SW480 (cell line): Measurements from ENCODE around the gene XAGE1A.
A peak's percentile ranks its signal among the peaks of the same experiment; 100 is the strongest.
"Not testable (repeated sequence)": the region's sequence is repeated elsewhere in the genome, so short reads cannot be mapped to it uniquely, and the experiment has no call there.

Experiments used
- DNase-seq: peaks from one replicate; pipeline ENCODE4 v3.0.0-alpha.2; 2016; ENCODE audit warnings: low spot score

XAGE1A gene

GRCh38 chrX:52495545-52496418 is at the start of gene XAGE1A:
XAGE1A (plus strand) TSS chrX:52495808; CDS start chrX:52497362, 1,554 bp downstream.
- not testable (repeated sequence) for DNase-seq

GRCh38 chrX:52452031-52452430 is 43.6 kb upstream of the XAGE1A start:
- DNase-seq, result peak; percentile 90

- DNase-seq, result peak; percentile 85
Observed at GRCh38 chrX:52471301-52471700, 24.3 kb upstream of the XAGE1A start.

- not testable (repeated sequence) for DNase-seq
Observed at GRCh38 chrX:52496419-52496772, 788 bp downstream of the XAGE1A start.

GRCh38 chrX:52501362-52501761 is 5.8 kb downstream of the XAGE1A start:
- not testable (repeated sequence) for DNase-seq

GRCh38 chrX:52504551-52504950 is 8.9 kb downstream of the XAGE1A start:
- DNase-seq, result no peak

- DNase-seq, result no peak
Observed at GRCh38 chrX:52507331-52507730, 11.7 kb downstream of the XAGE1A start.

- no peak for DNase-seq
Observed at GRCh38 chrX:52509916-52510315, 14.3 kb downstream of the XAGE1A start.

- not testable (repeated sequence) for DNase-seq
Observed at GRCh38 chrX:52511126-52511525, 15.5 kb downstream of the XAGE1A start.

GRCh38 chrX:52516110-52516986 is 20.7 kb downstream of the XAGE1A start:
- not testable (repeated sequence) for DNase-seq

GRCh38 chrX:52516987-52517325 is 21.3 kb downstream of the XAGE1A start, which contains the start of gene XAGE1B:
XAGE1B (minus strand) TSS chrX:52517063; CDS start chrX:52515527, 1,536 bp downstream.
- DNase-seq, result not testable (repeated sequence)

GRCh38 chrX:52541051-52541450 is 45.4 kb downstream of the XAGE1A start:
- DNase-seq, result peak; percentile 61

GRCh38 chrX:52542311-52542710 is 46.7 kb downstream of the XAGE1A start:
- peak; percentile 13 for DNase-seq

- no peak for DNase-seq
Observed at GRCh38 chrX:52544147-52544840, 48.7 kb downstream of the XAGE1A start.

- DNase-seq, result peak; percentile 44
Observed at GRCh38 chrX:52548769-52549168, 53.2 kb downstream of the XAGE1A start.
